B cell (primary cell): ENCODE data around the gene CPA5. TPM values are rescaled to one million over a fixed set of nuclear protein-coding genes. Genes with fewer than 3 reads are reported as not detected.

Experiments used
- ATAC-seq: fragments of 200-7000 bp; cut with Tn5 transposase; one replicate; pipeline ENCODE4 v1.10.0; 2021; ENCODE audit warnings: low read depth, mild to moderate bottlenecking, moderate number of reproducible peaks, moderate library complexity
- CTCF ChIA-PET: fragments of 350-600 bp; sonication (Branson Sonifier 250); formaldehyde crosslinking; loops from one replicate; lab custom pipeline; 2021; ENCODE audit warnings: antibody characterized with exemption, inconsistent platforms; lab: Charles Lee
- POLR2A ChIA-PET: fragments of 350-600 bp; sonication (Branson Sonifier 250); formaldehyde crosslinking; loops from one replicate; lab custom pipeline; 2021; ENCODE audit warnings: antibody characterized with exemption; lab: Charles Lee
- DNase-seq: peaks from one replicate; pipeline ENCODE4 v3.0.0; 2013
- H2AFZ ChIP-seq: 2 replicates; pipeline ENCODE4 v1.6.1; 2012; ENCODE audit warnings: mild to moderate bottlenecking, low read depth, low read length; ENCODE audit not compliant: insufficient read depth, poor library complexity, severe bottlenecking
- H3K27ac ChIP-seq, 2 donors: 1 replicate in 1 of 2; 2 replicates in 1 of 2; pipeline ENCODE4 v1.5.1; 2012 to 2013; ENCODE audit warnings: low read length in 2 of 2, mild to moderate bottlenecking in 2 of 2, moderate library complexity in 1 of 2
- H3K27me3 ChIP-seq, 4 experiments: fragments of 200-600 bp in 1 of 4; sonication (generic) in 1 of 4; replicated peaks in 1 of 4; 1 replicate in 2 of 4; 2 replicates in 2 of 4; pipeline versions ENCODE4 v1.6.1 to v1.7.0; 2013 to 2016; ENCODE audit warnings: low read length in 3 of 4, mild to moderate bottlenecking in 2 of 4, mixed read lengths in 1 of 4, moderate library complexity in 1 of 4; ENCODE audit not compliant: insufficient read depth in 4 of 4, control insufficient read depth in 3 of 4; ENCODE audit errors: control extremely low read depth in 1 of 4
- H3K36me3 ChIP-seq, 2 experiments: replicated peaks in 1 of 2; 1 replicate in 1 of 2; 2 replicates in 1 of 2; pipeline versions ENCODE4 v1.6.1 to v1.7.1; 2013; ENCODE audit warnings: low read length in 1 of 2; ENCODE audit not compliant: insufficient read depth in 2 of 2, control insufficient read depth in 1 of 2; ENCODE audit errors: control extremely low read depth in 1 of 2, extremely low read depth in 1 of 2
- H3K4me1 ChIP-seq, 2 donors: fragments of 200-600 bp in 1 of 2; sonication (generic) in 1 of 2; 1 replicate in 1 of 2; 2 replicates in 1 of 2; pipeline versions ENCODE4 v1.5.1 to v1.6.1; 2013 to 2017; ENCODE audit warnings: low read length in 2 of 2; ENCODE audit not compliant: control insufficient read depth in 2 of 2, insufficient read depth in 2 of 2
- H3K4me2 ChIP-seq: replicated peaks from 2 replicates; pipeline ENCODE3; 2012; ENCODE audit warnings: mild to moderate bottlenecking, low read depth, low read length; ENCODE audit not compliant: poor library complexity, severe bottlenecking
- H3K4me3 ChIP-seq, 5 experiments: fragments of 200-600 bp in 1 of 5; sonication (generic) in 1 of 5; 1 replicate in 3 of 5; 2 replicates in 2 of 5; pipeline versions ENCODE4 v1.5.1 to v1.7.0; 2011 to 2016; ENCODE audit warnings: low read length in 4 of 5, mild to moderate bottlenecking in 4 of 5, low read depth in 2 of 5, control low read depth in 1 of 5, moderate library complexity in 1 of 5; ENCODE audit not compliant: insufficient read depth in 1 of 5; ENCODE audit errors: control extremely low read depth in 1 of 5, extremely low read depth in 1 of 5
- H3K79me2 ChIP-seq: fragments of 200-600 bp; sonication (generic); one replicate; pipeline ENCODE4 v1.6.0; 2016; ENCODE audit warnings: low read length; ENCODE audit not compliant: control insufficient read depth, insufficient read depth
- H3K9ac ChIP-seq: fragments of 200-600 bp; sonication (generic); 2 replicates; pipeline ENCODE4 v1.6.1; 2017; ENCODE audit warnings: mild to moderate bottlenecking, low read length, moderate library complexity
- H3K9me3 ChIP-seq, 3 donors: one replicate each; pipeline versions ENCODE4 v1.6.1 to v1.7.1; 2013; ENCODE audit warnings: low read length in 2 of 3; ENCODE audit not compliant: control insufficient read depth in 2 of 3, insufficient read depth in 1 of 3; ENCODE audit errors: control extremely low read depth in 1 of 3
- H4K20me1 ChIP-seq: 2 replicates; pipeline ENCODE4 v1.6.0; 2012; ENCODE audit warnings: mild to moderate bottlenecking, low read length; ENCODE audit not compliant: insufficient read depth, control insufficient read depth, poor library complexity, severe bottlenecking
- H3K27ac Mint-ChIP-seq: one replicate; pipeline ENCODE4 v1.8.0; 2021; ENCODE audit warnings: mixed read lengths
- H3K27me3 Mint-ChIP-seq: one replicate; pipeline ENCODE4 v1.8.0; 2021; ENCODE audit warnings: mixed read lengths
- H3K4me1 Mint-ChIP-seq: one replicate; pipeline ENCODE4 v1.8.0; 2021; ENCODE audit warnings: mixed read lengths
- H3K4me3 Mint-ChIP-seq: one replicate; pipeline ENCODE4 v1.8.0; 2021; ENCODE audit warnings: mixed read lengths
- H3K9me3 Mint-ChIP-seq: one replicate; pipeline ENCODE4 v1.8.0; 2022; ENCODE audit warnings: mixed read lengths; ENCODE audit not compliant: insufficient read depth
- CTCF ChIP-seq: fragments of 200-600 bp; IDR thresholded peaks from one replicate; pipeline ENCODE4 v1.8.0; 2022; ENCODE audit warnings: antibody characterized with exemption, mild to moderate bottlenecking
- EZH2 ChIP-seq: IDR thresholded peaks from 2 replicates; pipeline ENCODE4 v1.6.1; 2012; ENCODE audit warnings: borderline replicate concordance, low read depth, mild to moderate bottlenecking, moderate library complexity, low read length; ENCODE audit not compliant: insufficient read depth, poor library complexity, severe bottlenecking
- WGBS: methylation state at CpG from one replicate; pipeline ENCODE4 v1.1.5; 2013; ENCODE audit warnings: missing lambda C conversion rate; ENCODE audit not compliant: insufficient coverage; 5-methylcytosine and 5-hydroxymethylcytosine counted together
- intact Hi-C: fragments of 100-400 bp; cut with micrococcal nuclease; formaldehyde crosslinking; loops from one replicate; pipeline ENCODE4 v1.10.0; 2022
- polyA plus RNA-seq: library from polyadenylated mRNA; depleted of rRNA; stranded (reverse); fragments of >200 nt; gene quantifications from 2 replicates; pipeline ENCODE4 v1.2.3, GENCODE V29; 2012
- total RNA-seq, 2 donors: library from RNA; stranded (reverse); fragments of 120-200 nt in 1 of 2; gene quantifications; 1 replicate in 1 of 2; 2 replicates in 1 of 2; pipeline versions ENCODE4 v1.2.3 to v1.2.4, GENCODE V29; 2013 to 2022

The CPA5 gene
- total and polyA plus RNA-seq, 2 donors (not counting 1 experiment from before 2014, with no cell fraction given) = not detected

- no peaks in the 10 kb centered on the region for H3K79me2 ChIP-seq
- no peaks in the 10 kb centered on the region for H3K4me1 Mint-ChIP-seq
- H3K4me2 ChIP-seq = no peak overlapping the region
- H3K27me3 Mint-ChIP-seq = no peaks in the 10 kb centered on the region
- H3K9me3 ChIP-seq = no peaks in the 10 kb centered on the region
- no peak overlapping the region for H3K9ac ChIP-seq
- TF ChIP-seq EZH2 (no peak), CTCF (no peak)
- H3K4me1 ChIP-seq = no peaks in the 10 kb centered on the region
- H3K4me3 Mint-ChIP-seq = no peak overlapping the region
- ChIA-PET CTCF (no interaction called here), POLR2A (no interaction called here)
- DNase-seq (no peak), ATAC-seq (no peak)
- no peaks in the 10 kb centered on the region for H3K27me3 ChIP-seq
- intact Hi-C loops = no loop called here
- no peak overlapping the region for H3K27ac ChIP-seq
- H4K20me1 ChIP-seq = no peaks in the 10 kb centered on the region
- H3K36me3 ChIP-seq = no peaks in the 10 kb centered on the region
- WGBS = no CpG with 5 or more reads among the region's 2 CpGs
- no peak overlapping the region for H3K4me3 ChIP-seq
- H3K27ac Mint-ChIP-seq = no peak overlapping the region
- no peak overlapping the region for H2AFZ ChIP-seq
- H3K9me3 Mint-ChIP-seq = no peaks in the 10 kb centered on the region
Measured at GRCh38 chr7:130333832-130334231, 10.8 kb upstream of the CPA5 start.

- POLR2A ChIA-PET = no interaction called here
- Mint-ChIP-seq H3K4me1 (no peaks in the 10 kb centered on the region), H3K27ac (no peak overlapping the region), H3K9me3 (no peaks in the 10 kb centered on the region), H3K4me3 (no peak overlapping the region), H3K27me3 (no peaks in the 10 kb centered on the region)
- Histone ChIP-seq H3K79me2 (no peaks in the 10 kb centered on the region), H3K36me3 (no peaks in the 10 kb centered on the region), H3K4me3 (no peak overlapping the region), H4K20me1 (no peaks in the 10 kb centered on the region), H3K9ac (no peak overlapping the region), H3K9me3 (no peaks in the 10 kb centered on the region), H2AFZ (no peak overlapping the region), H3K4me2 (no peak overlapping the region), H3K4me1 (no peaks in the 10 kb centered on the region), H3K27ac (no peak overlapping the region), H3K27me3 (no peaks in the 10 kb centered on the region)
- WGBS = 85% methylated on average over 3 of the region's 6 CpGs
- intact Hi-C loops = no loop called here
- CTCF ChIA-PET = no interaction called here
- ATAC-seq (no peak), DNase-seq (no peak)
- no peak for TF ChIP-seq EZH2
- TF ChIP-seq CTCF = no peak
Measured at GRCh38 chr7:130334274-130334673, 10.3 kb upstream of the CPA5 start.
